Natural killer cell (primary cell): Measurements from ENCODE around the gene NPR3. TPM values are rescaled to one million over a fixed set of nuclear protein-coding genes. Genes with fewer than 3 reads are reported as not detected.

Source experiments
- ATAC-seq, 3 donors: fragments of 150-1000 bp in 2 of 3; fragments of 200-7000 bp in 1 of 3; cut with Tn5 transposase; 1 replicate in 1 of 3; 2 replicates in 2 of 3; pipeline ENCODE4 v1.10.0; 2021; ENCODE audit warnings: mild to moderate bottlenecking in 2 of 3, moderate library complexity in 2 of 3
- DNase-seq, 2 donors: peaks; one replicate each; pipeline versions ENCODE4 v3.0.0 to v3.0.0-alpha.2; 2013 to 2021; ENCODE audit warnings: mixed read lengths in 1 of 2
- H3K27ac ChIP-seq: one replicate; pipeline ENCODE4 v1.5.1; 2013; ENCODE audit warnings: mild to moderate bottlenecking, low read length
- H3K27me3 ChIP-seq: one replicate; pipeline ENCODE4 v1.6.1; 2013; ENCODE audit warnings: low read length; ENCODE audit not compliant: control insufficient read depth, insufficient read depth
- H3K36me3 ChIP-seq: one replicate; pipeline ENCODE4 v1.6.1; 2013; ENCODE audit warnings: low read length; ENCODE audit not compliant: control insufficient read depth, insufficient read depth
- H3K4me1 ChIP-seq: one replicate; pipeline ENCODE4 v1.6.1; 2013; ENCODE audit warnings: low read length; ENCODE audit not compliant: control insufficient read depth, insufficient read depth
- H3K4me3 ChIP-seq: one replicate; pipeline ENCODE4 v1.5.1; 2013; ENCODE audit warnings: low read length
- H3K9me3 ChIP-seq: one replicate; pipeline ENCODE4 v1.6.1; 2013; ENCODE audit warnings: low read length; ENCODE audit not compliant: control insufficient read depth, insufficient read depth
- H3K27ac Mint-ChIP-seq, 2 donors: one replicate each; pipeline ENCODE4 v1.8.0; 2022; ENCODE audit warnings: mild to moderate bottlenecking in 2 of 2, mixed read lengths in 2 of 2, moderate library complexity in 1 of 2
- H3K27me3 Mint-ChIP-seq, 2 donors: one replicate each; pipeline ENCODE4 v1.8.0; 2022; ENCODE audit warnings: low read depth in 2 of 2, mixed read lengths in 2 of 2
- H3K36me3 Mint-ChIP-seq: one replicate; pipeline ENCODE4 v1.8.0; 2022; ENCODE audit warnings: mixed read lengths
- H3K4me1 Mint-ChIP-seq, 2 donors: one replicate each; pipeline ENCODE4 v1.8.0; 2022; ENCODE audit warnings: mixed read lengths in 2 of 2
- H3K4me3 Mint-ChIP-seq: one replicate; pipeline ENCODE4 v1.8.0; 2022; ENCODE audit warnings: mild to moderate bottlenecking, moderate library complexity, mixed read lengths
- H3K9me3 Mint-ChIP-seq, 2 donors: one replicate each; pipeline ENCODE4 v1.8.0; 2022; ENCODE audit warnings: mixed read lengths in 2 of 2
- WGBS: methylation state at CpG from one replicate; pipeline ENCODE4 v1.1.7; 2013; ENCODE audit warnings: missing lambda C conversion rate; ENCODE audit not compliant: insufficient coverage; 5-methylcytosine and 5-hydroxymethylcytosine counted together
- intact Hi-C: fragments of 100-400 bp; cut with micrococcal nuclease; formaldehyde crosslinking; loops from one replicate; pipeline ENCODE4 v1.14.2; 2022
- total RNA-seq, 4 donors: library from RNA; stranded (reverse); fragments of 120-200 nt in 1 of 4; gene quantifications; one replicate each; pipeline versions ENCODE4 v1.2.3 to v1.2.4, GENCODE V29; 2013 to 2022
- TF ChIP-seq, protein P1 (sequence below): fragments of 200-600 bp; IDR thresholded peaks from one replicate; pipeline ENCODE4 v1.8.0; 2022; ENCODE audit warnings: antibody characterized with exemption

NPR3 gene
- total RNA-seq, 3 donors from 2014 or later (not counting 1 experiment from before 2014, with no cell fraction given): 0.23 TPM; not detected in 2

GRCh38 chr5:32724526-32724925 lies 13.4 kb downstream of the NPR3 start:
- Mint-ChIP-seq H3K27me3 (peaks cover 11 to 14% of the 10 kb centered on the region in 2 donors), H3K36me3 (peaks cover 5% of the 10 kb centered on the region), H3K9me3 (peaks cover 0 to 2% of the 10 kb centered on the region in 2 donors), H3K4me1 (peaks cover 14 to 16% of the 10 kb centered on the region in 2 donors), H3K27ac (no peak overlapping the region), H3K4me3 (no peak overlapping the region)
- TF ChIP-seq, protein P1, sequence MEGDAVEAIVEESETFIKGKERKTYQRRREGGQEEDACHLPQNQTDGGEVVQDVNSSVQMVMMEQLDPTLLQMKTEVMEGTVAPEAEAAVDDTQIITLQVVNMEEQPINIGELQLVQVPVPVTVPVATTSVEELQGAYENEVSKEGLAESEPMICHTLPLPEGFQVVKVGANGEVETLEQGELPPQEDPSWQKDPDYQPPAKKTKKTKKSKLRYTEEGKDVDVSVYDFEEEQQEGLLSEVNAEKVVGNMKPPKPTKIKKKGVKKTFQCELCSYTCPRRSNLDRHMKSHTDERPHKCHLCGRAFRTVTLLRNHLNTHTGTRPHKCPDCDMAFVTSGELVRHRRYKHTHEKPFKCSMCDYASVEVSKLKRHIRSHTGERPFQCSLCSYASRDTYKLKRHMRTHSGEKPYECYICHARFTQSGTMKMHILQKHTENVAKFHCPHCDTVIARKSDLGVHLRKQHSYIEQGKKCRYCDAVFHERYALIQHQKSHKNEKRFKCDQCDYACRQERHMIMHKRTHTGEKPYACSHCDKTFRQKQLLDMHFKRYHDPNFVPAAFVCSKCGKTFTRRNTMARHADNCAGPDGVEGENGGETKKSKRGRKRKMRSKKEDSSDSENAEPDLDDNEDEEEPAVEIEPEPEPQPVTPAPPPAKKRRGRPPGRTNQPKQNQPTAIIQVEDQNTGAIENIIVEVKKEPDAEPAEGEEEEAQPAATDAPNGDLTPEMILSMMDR: no peak
- peaks cover 3% of the 10 kb centered on the region for H3K4me1 ChIP-seq
- no peak overlapping the region for H3K27ac ChIP-seq
- intact Hi-C loops: no loop called here
- H3K9me3 ChIP-seq: no peaks in the 10 kb centered on the region
- 93% methylated on average over 7 of the region's 7 CpGs for WGBS
- H3K4me3 ChIP-seq: no peak overlapping the region
- DNase-seq: no peak
- no peaks in the 10 kb centered on the region for H3K27me3 ChIP-seq
- no peak for ATAC-seq
- H3K36me3 ChIP-seq: no peaks in the 10 kb centered on the region

GRCh38 chr5:32726086-32726557 lies 15.0 kb downstream of the NPR3 start:
- no peaks in the 10 kb centered on the region for H3K9me3 Mint-ChIP-seq
- DNase-seq: no peak
- peak in 2 of 3 donors; percentile 52 to 63 for ATAC-seq
- Histone ChIP-seq H3K36me3 (no peaks in the 10 kb centered on the region), H3K27ac (no peak overlapping the region), H3K4me1 (peaks cover 3% of the 10 kb centered on the region), H3K9me3 (no peaks in the 10 kb centered on the region), H3K4me3 (no peak overlapping the region), H3K27me3 (no peaks in the 10 kb centered on the region)
- H3K36me3 Mint-ChIP-seq: no peaks in the 10 kb centered on the region
- peaks cover 14 to 16% of the 10 kb centered on the region in 2 donors for H3K4me1 Mint-ChIP-seq
- WGBS: 0% methylated on average over 1 of the region's 3 CpGs
- TF ChIP-seq, protein P1: no peak
- H3K4me3 Mint-ChIP-seq: peak overlapping the region; percentile 67
- intact Hi-C loops: no loop called here
- peaks cover 6 to 8% of the 10 kb centered on the region in 2 donors for H3K27me3 Mint-ChIP-seq
- peak overlapping the region; percentile 36 to 78 for H3K27ac Mint-ChIP-seq

DNA sequence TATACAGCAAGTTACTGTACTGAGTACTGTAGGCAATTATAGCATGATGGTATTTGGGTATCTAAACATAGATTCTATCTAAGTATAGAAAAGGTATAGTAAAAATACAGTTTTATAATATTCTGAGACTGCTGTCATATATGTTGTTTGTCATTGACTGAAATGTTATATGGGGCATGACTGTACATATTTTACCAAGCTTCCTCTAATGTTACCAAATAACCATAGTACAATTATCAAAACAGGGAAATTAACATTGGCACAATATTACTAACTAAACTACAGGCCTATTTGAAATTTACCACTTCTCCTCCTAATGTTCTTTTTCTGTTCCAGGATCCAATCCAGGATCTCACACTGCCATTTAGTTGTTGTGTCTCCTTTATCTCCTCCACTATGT lies 18.5 kb downstream of the NPR3 start:
- ATAC-seq: no peak
- H3K9me3 Mint-ChIP-seq: no peaks in the 10 kb centered on the region
- H3K27ac Mint-ChIP-seq: no peak overlapping the region
- Histone ChIP-seq H3K27me3 (no peaks in the 10 kb centered on the region), H3K27ac (no peak overlapping the region), H3K4me3 (no peak overlapping the region), H3K9me3 (no peaks in the 10 kb centered on the region), H3K36me3 (no peaks in the 10 kb centered on the region), H3K4me1 (peaks cover 3% of the 10 kb centered on the region)
- no peak overlapping the region for H3K4me3 Mint-ChIP-seq
- H3K36me3 Mint-ChIP-seq: no peaks in the 10 kb centered on the region
- DNase-seq: no peak
- H3K4me1 Mint-ChIP-seq: peaks cover 14 to 16% of the 10 kb centered on the region in 2 donors
- peaks cover 6 to 19% of the 10 kb centered on the region in 2 donors for H3K27me3 Mint-ChIP-seq
- TF ChIP-seq, protein P1: no peak
- intact Hi-C loops: no loop called here
